ENCODE data around the gene SCAP. TPM values are rescaled to one million over a fixed set of nuclear protein-coding genes. Genes with fewer than 3 reads are reported as not detected.

SCAP gene
- total RNA-seq, 2 donors from 2014 or later: 103 to 105 TPM

DNA sequence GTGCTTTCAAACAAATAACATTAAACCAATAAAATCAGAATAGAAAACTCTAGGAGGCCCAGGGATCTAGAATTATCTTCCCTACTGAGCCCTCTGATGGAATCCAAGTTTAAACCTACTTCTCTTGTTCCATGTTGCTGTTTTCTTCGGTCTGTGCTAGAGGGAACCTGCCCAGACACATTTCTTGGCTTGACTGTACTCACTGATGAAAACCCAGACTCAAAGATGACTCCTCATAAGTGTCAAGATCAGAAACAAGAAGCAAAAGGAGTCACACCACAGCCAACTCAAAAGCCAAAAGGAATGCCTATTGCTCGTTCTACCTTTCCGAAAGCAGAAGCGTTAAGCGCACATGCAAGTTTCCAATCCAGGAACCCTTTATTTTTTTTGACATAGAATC lies 31.6 kb downstream of the SCAP start:
- H3K4me3 ChIP-seq (ENCODE audit: low read length): no peak overlapping the region
- Mint-ChIP-seq H3K4me1 (peaks cover 10% of the 10 kb centered on the region), H3K27ac (peak overlapping the region; percentile 84), H3K9me3 (peaks cover 2% of the 10 kb centered on the region), H3K4me3 (no peak overlapping the region), H3K27me3 (ENCODE audit: insufficient read depth) (no peaks in the 10 kb centered on the region), H3K36me3 (ENCODE audit: low read depth) (peaks cover 36% of the 10 kb centered on the region)
- no peaks in the 10 kb centered on the region for H3K27me3 ChIP-seq (ENCODE audit: control insufficient read depth, insufficient read depth, low read length, poor library complexity, severe bottlenecking)
- DNase-seq: no peak
- H3K9ac ChIP-seq (ENCODE audit: extremely low read depth, low read length, poor library complexity, severe bottlenecking): no peak overlapping the region
- 92 to 98% methylated on average over 5 of the region's 5 CpGs for WGBS, 2 experiments (ENCODE audit: insufficient coverage in 1 of 2, insufficient read length in 1 of 2)
- H3K4me1 ChIP-seq (ENCODE audit: control insufficient read depth, insufficient read depth, low read length): no peaks in the 10 kb centered on the region
- no peaks in the 10 kb centered on the region for H3K9me3 ChIP-seq (ENCODE audit: control insufficient read depth, low read length)
- H3K27ac ChIP-seq (ENCODE audit: low read depth, low read length): no peak overlapping the region
- peaks cover 22% of the 10 kb centered on the region for H3K36me3 ChIP-seq (ENCODE audit: control insufficient read depth, insufficient read depth, low read length)
- TF ChIP-seq, protein P1, sequence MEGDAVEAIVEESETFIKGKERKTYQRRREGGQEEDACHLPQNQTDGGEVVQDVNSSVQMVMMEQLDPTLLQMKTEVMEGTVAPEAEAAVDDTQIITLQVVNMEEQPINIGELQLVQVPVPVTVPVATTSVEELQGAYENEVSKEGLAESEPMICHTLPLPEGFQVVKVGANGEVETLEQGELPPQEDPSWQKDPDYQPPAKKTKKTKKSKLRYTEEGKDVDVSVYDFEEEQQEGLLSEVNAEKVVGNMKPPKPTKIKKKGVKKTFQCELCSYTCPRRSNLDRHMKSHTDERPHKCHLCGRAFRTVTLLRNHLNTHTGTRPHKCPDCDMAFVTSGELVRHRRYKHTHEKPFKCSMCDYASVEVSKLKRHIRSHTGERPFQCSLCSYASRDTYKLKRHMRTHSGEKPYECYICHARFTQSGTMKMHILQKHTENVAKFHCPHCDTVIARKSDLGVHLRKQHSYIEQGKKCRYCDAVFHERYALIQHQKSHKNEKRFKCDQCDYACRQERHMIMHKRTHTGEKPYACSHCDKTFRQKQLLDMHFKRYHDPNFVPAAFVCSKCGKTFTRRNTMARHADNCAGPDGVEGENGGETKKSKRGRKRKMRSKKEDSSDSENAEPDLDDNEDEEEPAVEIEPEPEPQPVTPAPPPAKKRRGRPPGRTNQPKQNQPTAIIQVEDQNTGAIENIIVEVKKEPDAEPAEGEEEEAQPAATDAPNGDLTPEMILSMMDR (conservative IDR thresholded peaks at IDR 0.05): no peak

DNA sequence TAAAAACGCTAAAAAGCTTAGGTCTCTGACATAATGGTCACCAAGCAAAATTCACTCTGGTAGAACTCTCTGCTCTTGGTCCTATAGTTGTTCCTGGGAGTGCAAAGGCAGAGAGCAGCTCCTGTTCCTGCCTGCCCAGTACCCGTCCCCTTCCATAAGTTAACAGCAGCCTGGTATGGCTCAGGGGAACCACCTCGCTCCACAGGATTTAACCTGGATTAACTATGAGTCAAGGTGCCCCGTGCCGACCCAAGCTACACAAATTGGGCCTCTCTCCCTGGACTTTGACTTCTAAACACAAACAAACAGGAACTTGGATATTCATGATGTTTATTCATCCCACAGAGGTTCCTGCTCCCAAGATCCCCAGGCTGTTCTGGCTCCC lies 32.1 kb downstream of the SCAP start:
- Mint-ChIP-seq H3K4me1 (peaks cover 10% of the 10 kb centered on the region), H3K36me3 (ENCODE audit: low read depth) (peaks cover 41% of the 10 kb centered on the region), H3K9me3 (peaks cover 2% of the 10 kb centered on the region), H3K4me3 (no peak overlapping the region), H3K27me3 (ENCODE audit: insufficient read depth) (no peaks in the 10 kb centered on the region), H3K27ac (peak overlapping the region; percentile 84)
- H3K4me3 ChIP-seq (ENCODE audit: low read length): no peak overlapping the region
- H3K9me3 ChIP-seq (ENCODE audit: control insufficient read depth, low read length): no peaks in the 10 kb centered on the region
- peak overlapping the region; percentile 60 for H3K27ac ChIP-seq (ENCODE audit: low read depth, low read length)
- no peak overlapping the region for H3K9ac ChIP-seq (ENCODE audit: extremely low read depth, low read length, poor library complexity, severe bottlenecking)
- peaks cover 27% of the 10 kb centered on the region for H3K36me3 ChIP-seq (ENCODE audit: control insufficient read depth, insufficient read depth, low read length)
- no peaks in the 10 kb centered on the region for H3K27me3 ChIP-seq (ENCODE audit: control insufficient read depth, insufficient read depth, low read length, poor library complexity, severe bottlenecking)
- TF ChIP-seq, protein P1 (conservative IDR thresholded peaks at IDR 0.05): no peak
- H3K4me1 ChIP-seq (ENCODE audit: control insufficient read depth, insufficient read depth, low read length): no peaks in the 10 kb centered on the region
- no peak for DNase-seq
- WGBS, 2 experiments (ENCODE audit: insufficient coverage in 1 of 2, insufficient read length in 1 of 2): 73 to 93% methylated on average over 3 to 5 of the region's 5 CpGs

DNA sequence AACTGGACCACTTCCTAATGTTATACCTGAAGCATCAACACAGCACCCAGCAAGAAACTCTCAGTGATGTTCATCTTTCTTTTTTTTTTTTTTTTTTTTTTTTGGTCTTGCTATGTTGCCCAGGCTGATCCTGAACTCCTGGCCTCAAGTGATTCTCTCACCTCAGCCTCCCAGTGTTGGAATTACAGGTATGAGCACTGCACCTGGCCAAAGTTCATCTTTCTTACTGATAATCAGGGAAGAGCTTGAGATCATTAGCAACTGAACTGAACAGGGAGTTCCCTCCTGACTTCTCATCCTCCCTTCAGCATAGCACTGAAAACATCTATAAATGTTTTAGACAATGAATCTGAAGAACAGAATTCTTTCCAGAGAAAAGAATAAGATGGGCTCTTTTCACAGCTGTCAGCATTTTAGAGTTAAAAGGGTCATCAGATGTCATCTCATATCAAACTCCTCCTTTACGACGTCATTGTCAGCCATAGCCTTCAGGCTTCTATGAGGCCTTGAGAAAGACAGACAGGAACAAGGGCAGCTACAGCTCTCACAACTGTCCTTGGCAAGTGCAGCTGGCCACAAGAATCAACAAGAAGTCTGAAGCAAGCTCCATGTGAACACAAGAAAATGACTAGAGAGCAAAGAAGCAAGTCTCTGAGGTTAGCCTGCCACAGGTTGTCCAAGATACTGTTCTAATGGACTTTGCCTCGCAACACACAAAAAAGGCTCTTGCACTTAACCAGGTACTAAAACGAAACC lies 33.8 kb downstream of the SCAP start:
- 92 to 94% methylated on average over 2 to 4 of the region's 4 CpGs for WGBS, 2 experiments (ENCODE audit: insufficient coverage in 1 of 2, insufficient read length in 1 of 2)
- peaks cover 10% of the 10 kb centered on the region for H3K4me1 Mint-ChIP-seq
- Histone ChIP-seq H3K9ac (ENCODE audit: extremely low read depth, low read length, poor library complexity, severe bottlenecking) (no peak overlapping the region), H3K27ac (ENCODE audit: low read depth, low read length) (no peak overlapping the region), H3K36me3 (ENCODE audit: control insufficient read depth, insufficient read depth, low read length) (peaks cover 36% of the 10 kb centered on the region), H3K27me3 (ENCODE audit: control insufficient read depth, insufficient read depth, low read length, poor library complexity, severe bottlenecking) (no peaks in the 10 kb centered on the region), H3K4me3 (ENCODE audit: low read length) (no peak overlapping the region), H3K9me3 (ENCODE audit: control insufficient read depth, low read length) (no peaks in the 10 kb centered on the region), H3K4me1 (ENCODE audit: control insufficient read depth, insufficient read depth, low read length) (no peaks in the 10 kb centered on the region)
- H3K4me3 Mint-ChIP-seq: no peak overlapping the region
- no peaks in the 10 kb centered on the region for H3K27me3 Mint-ChIP-seq (ENCODE audit: insufficient read depth)
- no peak for DNase-seq
- peaks cover 2% of the 10 kb centered on the region for H3K9me3 Mint-ChIP-seq
- H3K27ac Mint-ChIP-seq: no peak overlapping the region
- peaks cover 45% of the 10 kb centered on the region for H3K36me3 Mint-ChIP-seq (ENCODE audit: low read depth)
- TF ChIP-seq, protein P1 (conservative IDR thresholded peaks at IDR 0.05): no peak

All from endodermal cell (in vitro differentiated cells).